ENCODE data around the gene LDHD.

The LDHD gene

GRCh38 chr16:75083813-75084212 lies 32.8 kb downstream of the LDHD start:
- Histone ChIP-seq H3K4me3 (ENCODE audit: low read depth, low read length, poor library complexity, severe bottlenecking) (no peak overlapping the region), H3K27ac (ENCODE audit: low read depth, low read length, poor library complexity, severe bottlenecking) (no peak overlapping the region), H3K9me3 (ENCODE audit: low read length) (no peaks in the 10 kb centered on the region), H3K36me3 (ENCODE audit: insufficient read depth, low read length) (no peaks in the 10 kb centered on the region), H3K4me1 (ENCODE audit: insufficient read depth, low read length, severe bottlenecking) (no peaks in the 10 kb centered on the region), H3K9ac (ENCODE audit: low read length) (no peak overlapping the region), H3K79me2 (ENCODE audit: insufficient read depth, low read length) (no peaks in the 10 kb centered on the region), H3K4me2 (ENCODE audit: low read length) (no peak overlapping the region), H3K9me2 (ENCODE audit: low read depth, low read length) (no peaks in the 10 kb centered on the region), H3K27me3 (ENCODE audit: insufficient read depth, low read length) (peaks cover 3% of the 10 kb centered on the region; the same call in 1 of the 2 replicates), H3F3A (ENCODE audit: insufficient read depth, low read length) (no peaks in the 10 kb centered on the region), H2AFZ (ENCODE audit: low read length) (no peak overlapping the region), H4K20me1 (ENCODE audit: insufficient read depth, low read length) (no peaks in the 10 kb centered on the region)
- TF ChIP-seq EZH2 (IDR thresholded peaks at IDR 0.05; ENCODE audit: borderline replicate concordance, low read length), result no peak
- no peak for TF ChIP-seq CTCF (IDR thresholded peaks at IDR 0.05; ENCODE audit: low read length)

GRCh38 chr16:75081179-75081859 lies 35.3 kb downstream of the LDHD start:
- Histone ChIP-seq H3K27ac (ENCODE audit: low read depth, low read length, poor library complexity, severe bottlenecking) (no peak overlapping the region), H3K4me3 (ENCODE audit: low read depth, low read length, poor library complexity, severe bottlenecking) (no peak overlapping the region), H3K27me3 (ENCODE audit: insufficient read depth, low read length) (no peaks in the 10 kb centered on the region; the same call in 1 of the 2 replicates)

GRCh38 chr16:75080205-75081029 lies 36.2 kb downstream of the LDHD start:
- H3K4me3 ChIP-seq (ENCODE audit: low read depth, low read length, poor library complexity, severe bottlenecking), result no peak overlapping the region
- no peaks in the 10 kb centered on the region; the same call in 1 of the 2 replicates for H3K27me3 ChIP-seq (ENCODE audit: insufficient read depth, low read length)
- no peaks in the 10 kb centered on the region for H3F3A ChIP-seq (ENCODE audit: insufficient read depth, low read length)
- TF ChIP-seq EZH2 (IDR thresholded peaks at IDR 0.05; ENCODE audit: borderline replicate concordance, low read length) (no peak), CTCF (IDR thresholded peaks at IDR 0.05; ENCODE audit: low read length) (no peak)
- no peaks in the 10 kb centered on the region for H3K36me3 ChIP-seq (ENCODE audit: insufficient read depth, low read length)
- H3K79me2 ChIP-seq (ENCODE audit: insufficient read depth, low read length), result no peaks in the 10 kb centered on the region
- no peaks in the 10 kb centered on the region for H4K20me1 ChIP-seq (ENCODE audit: insufficient read depth, low read length)
- H2AFZ ChIP-seq (ENCODE audit: low read length), result no peak overlapping the region
- H3K9ac ChIP-seq (ENCODE audit: low read length), result no peak overlapping the region
- H3K9me2 ChIP-seq (ENCODE audit: low read depth, low read length), result no peaks in the 10 kb centered on the region
- peaks cover 5% of the 10 kb centered on the region for H3K4me1 ChIP-seq (ENCODE audit: insufficient read depth, low read length, severe bottlenecking)
- no peaks in the 10 kb centered on the region for H3K9me3 ChIP-seq (ENCODE audit: low read length)
- no peak overlapping the region for H3K4me2 ChIP-seq (ENCODE audit: low read length)
- no peak overlapping the region for H3K27ac ChIP-seq (ENCODE audit: low read depth, low read length, poor library complexity, severe bottlenecking)

More at GRCh38 chr16:75081179-75081859, 35.3 kb downstream of the LDHD start:
- Histone ChIP-seq H3K9me2 (ENCODE audit: low read depth, low read length) (no peaks in the 10 kb centered on the region), H3K79me2 (ENCODE audit: insufficient read depth, low read length) (no peaks in the 10 kb centered on the region), H4K20me1 (ENCODE audit: insufficient read depth, low read length) (no peaks in the 10 kb centered on the region), H3F3A (ENCODE audit: insufficient read depth, low read length) (no peaks in the 10 kb centered on the region), H2AFZ (ENCODE audit: low read length) (no peak overlapping the region), H3K4me1 (ENCODE audit: insufficient read depth, low read length, severe bottlenecking) (no peaks in the 10 kb centered on the region), H3K9ac (ENCODE audit: low read length) (no peak overlapping the region), H3K4me2 (ENCODE audit: low read length) (no peak overlapping the region), H3K9me3 (ENCODE audit: low read length) (no peaks in the 10 kb centered on the region), H3K36me3 (ENCODE audit: insufficient read depth, low read length) (no peaks in the 10 kb centered on the region)
- TF ChIP-seq EZH2 (IDR thresholded peaks at IDR 0.05; ENCODE audit: borderline replicate concordance, low read length), result no peak
- TF ChIP-seq CTCF (IDR thresholded peaks at IDR 0.05; ENCODE audit: low read length), result no peak

All from OCI-LY1 (cell line).